Keratinocyte (primary cell): Measurements from ENCODE around the gene ANAPC1.
"Not testable (repeated sequence)": the region's sequence is repeated elsewhere in the genome, so short reads cannot be mapped to it uniquely, and the experiment has no call there.

Experiments used
- CTCF ChIP-seq, 3 experiments: IDR thresholded peaks in 1 of 3; conservative IDR thresholded peaks in 1 of 3; optimal IDR thresholded peaks in 1 of 3; 2 replicates in 2 of 3; 3 replicates in 1 of 3; pipeline versions ENCODE3 to v1.5.1; 2011; ENCODE audit warnings: low read length in 3 of 3, mild to moderate bottlenecking in 3 of 3, moderate library complexity in 2 of 3, control low read depth in 1 of 3, inconsistent platforms in 1 of 3; ENCODE audit not compliant: insufficient read depth in 2 of 3; ENCODE audit errors: extremely low read depth in 1 of 3
- EZH2 ChIP-seq: IDR thresholded peaks from one replicate; pipeline ENCODE4 v1.6.1; 2012; ENCODE audit warnings: inconsistent platforms, mild to moderate bottlenecking, low read length, moderate library complexity

DNA sequence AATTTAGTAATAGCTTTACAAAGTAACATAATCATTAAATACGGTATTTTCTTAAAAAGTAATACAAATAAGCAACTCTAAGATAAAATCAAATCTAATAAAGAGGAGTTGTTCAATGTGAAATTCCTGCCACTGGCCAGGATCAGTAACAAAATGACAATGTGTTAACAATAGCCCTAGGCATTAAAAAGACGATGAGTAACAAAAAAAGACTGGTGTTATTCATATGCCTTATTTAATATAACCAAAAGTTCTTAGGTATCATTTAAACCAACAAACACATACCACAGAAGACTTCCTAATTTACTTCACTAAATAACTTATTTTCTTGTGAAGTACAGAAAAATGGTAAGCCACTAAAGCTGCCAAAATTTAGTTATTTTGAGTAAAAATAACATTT is 11.2 kb downstream of the ANAPC1 start:
- not testable (repeated sequence) for TF ChIP-seq CTCF (optimal IDR thresholded peaks at IDR 0.05 in 1 of 3, IDR thresholded peaks at IDR 0.05 in 1 of 3, conservative IDR thresholded peaks at IDR 0.05 in 1 of 3; ENCODE audit: extremely low read depth in 1 of 3, insufficient read depth in 2 of 3, low read length in 3 of 3); EZH2
